K562 (cell line): ENCODE measurements around the gene PA2G4. TPM values are rescaled to one million over a fixed set of nuclear protein-coding genes. Genes with fewer than 3 reads are reported as not detected.

Experiments
- BMI1 ChIP-seq: fragments of 150-350 bp; IDR thresholded peaks from 2 replicates; pipeline ENCODE4 v1.6.1; 2014; ENCODE audit warnings: low read length
- BRCA1 ChIP-seq, 2 experiments: fragments of 450-650 bp in 1 of 2; sonication (generic) in 1 of 2; formaldehyde crosslinking in 1 of 2; IDR thresholded peaks; 2 replicates each; pipeline versions ENCODE4 v1.5.0 to v1.6.1; 2017 to 2020; ENCODE audit warnings: mild to moderate bottlenecking in 1 of 2, missing genetic modification reagents in 1 of 2
- CCAR2 ChIP-seq: fragments of 200-400 bp; formaldehyde crosslinking; IDR thresholded peaks from 2 replicates; pipeline ENCODE4 v1.6.1; 2017; ENCODE audit warnings: mild to moderate bottlenecking, low read depth, low read length
- EGR1 ChIP-seq: fragments of 450-650 bp; conservative IDR thresholded peaks from 2 replicates; pipeline ENCODE4 v1.6.1; 2017; ENCODE audit warnings: mild to moderate bottlenecking
- HMGXB4 ChIP-seq: sonication (generic); formaldehyde crosslinking; IDR thresholded peaks from 2 replicates; pipeline ENCODE4 v1.8.1; 2023; ENCODE audit warnings: mild to moderate bottlenecking, missing genetic modification reagents
- KLF16 ChIP-seq: IDR thresholded peaks from 2 replicates; pipeline ENCODE4 v1.6.1; 2016; ENCODE audit warnings: antibody characterized with exemption
- PYGO2 ChIP-seq: fragments of 450-650 bp; IDR thresholded peaks from 2 replicates; pipeline ENCODE4 v1.6.1; 2016; ENCODE audit warnings: mild to moderate bottlenecking, missing genetic modification characterization, moderate library complexity, missing compliant biosample characterization
- THRB ChIP-seq: fragments of 450-650 bp; formaldehyde crosslinking; conservative IDR thresholded peaks from 2 replicates; pipeline ENCODE4 v1.4.0; 2022; ENCODE audit warnings: mild to moderate bottlenecking, missing genetic modification characterization
- TRIM28 ChIP-seq: fragments of 450-650 bp; IDR thresholded peaks from 2 replicates; pipeline ENCODE4 v1.6.1; 2017
- ZBTB9 ChIP-seq: fragments of 450-650 bp; formaldehyde crosslinking; IDR thresholded peaks from 2 replicates; pipeline ENCODE4 v1.4.0; 2020; ENCODE audit warnings: mild to moderate bottlenecking, moderate library complexity
- ZNF41 ChIP-seq: fragments of 250-450 bp; sonication (Bioruptor Pico); conservative IDR thresholded peaks from 2 replicates; pipeline ENCODE4 v1.4.0; 2020; ENCODE audit warnings: mild to moderate bottlenecking
- ZNF449 ChIP-seq: fragments of 250-450 bp; sonication (Bioruptor Pico); IDR thresholded peaks from 2 replicates; pipeline ENCODE4 v1.8.0; 2022; ENCODE audit warnings: moderate library complexity, mild to moderate bottlenecking, inconsistent platforms
- ZNF830 ChIP-seq: fragments of 250-450 bp; sonication (Bioruptor Pico); IDR thresholded peaks from 2 replicates; pipeline ENCODE4 v1.5.0; 2021; ENCODE audit warnings: mild to moderate bottlenecking
- polyA plus RNA-seq, 8 experiments: library from polyadenylated mRNA; depleted of rRNA in 4 of 8; stranded (reverse) in 5 of 8; unstranded in 3 of 8; fragments of >200 nt; fragmentation: Nextera tagmentation in 2 of 8; fragmentation: Illumina TruSeq in 1 of 8; extraction: Ambion mirVana in 2 of 8; extraction: Trizol in 1 of 8; gene quantifications; 2 replicates each; pipeline versions ENCODE4 v1.2.1 to v1.2.3, GENCODE V29; 2011 to 2014; ENCODE audit warnings: inconsistent platforms in 1 of 8, missing spikeins in 1 of 8
- total RNA-seq, 7 experiments: library from RNA; depleted of rRNA in 6 of 7; stranded (reverse); fragments of >200 nt in 6 of 7; fragmentation: Illumina TruSeq in 2 of 7; extraction: Trizol in 2 of 7; gene quantifications; 2 replicates each; pipeline versions ENCODE4 v1.2.1 to v1.2.3, GENCODE V29; 2011 to 2021; ENCODE audit warnings: low replicate concordance in 1 of 7
- TF ChIP-seq, protein P1 (sequence below): sonication (generic); formaldehyde crosslinking; IDR thresholded peaks from 2 replicates; pipeline ENCODE4 v1.8.1; 2023; ENCODE audit warnings: mild to moderate bottlenecking, missing genetic modification reagents
- TF ChIP-seq, protein P2 (sequence below): sonication (generic); formaldehyde crosslinking; IDR thresholded peaks from 2 replicates; pipeline ENCODE4 v1.8.1; 2022; ENCODE audit warnings: missing genetic modification reagents
- TF ChIP-seq, protein P3 (sequence below), 2 experiments: fragments of 450-650 bp; IDR thresholded peaks; 2 replicates each; pipeline ENCODE4 v1.6.1; 2016

The PA2G4 gene
- total and polyA plus RNA-seq, 9 of the 15 experiments (the other 6 are each of a cell fraction or from before 2014, with no cell fraction given) = 230 to 925 (median 638) TPM

GRCh38 chr12:56157201-56158028, 53.1 kb downstream of the PA2G4 start (continued):
- TF ChIP-seq HMGXB4 (CRISPR knock-in tag) (no peak), PYGO2 (tag) (no peak), BRCA1 (IDR thresholded peaks at IDR 0.05) (no peak), BRCA1 (CRISPR knock-in tag; IDR thresholded peaks at IDR 0.05) (no peak), ZNF41 (CRISPR knock-in tag) (no peak), EGR1 (peak; percentile 47), THRB (CRISPR knock-in tag) (peak; percentile 50; the same call in 1 of the 2 replicates), ZBTB9 (CRISPR knock-in tag) (no peak), TRIM28 (no peak), CCAR2 (no peak), KLF16 (no peak), ZNF830 (CRISPR knock-in tag) (no peak), ZNF449 (CRISPR knock-in tag) (no peak), BMI1 (no peak)
- TF ChIP-seq, protein P1, sequence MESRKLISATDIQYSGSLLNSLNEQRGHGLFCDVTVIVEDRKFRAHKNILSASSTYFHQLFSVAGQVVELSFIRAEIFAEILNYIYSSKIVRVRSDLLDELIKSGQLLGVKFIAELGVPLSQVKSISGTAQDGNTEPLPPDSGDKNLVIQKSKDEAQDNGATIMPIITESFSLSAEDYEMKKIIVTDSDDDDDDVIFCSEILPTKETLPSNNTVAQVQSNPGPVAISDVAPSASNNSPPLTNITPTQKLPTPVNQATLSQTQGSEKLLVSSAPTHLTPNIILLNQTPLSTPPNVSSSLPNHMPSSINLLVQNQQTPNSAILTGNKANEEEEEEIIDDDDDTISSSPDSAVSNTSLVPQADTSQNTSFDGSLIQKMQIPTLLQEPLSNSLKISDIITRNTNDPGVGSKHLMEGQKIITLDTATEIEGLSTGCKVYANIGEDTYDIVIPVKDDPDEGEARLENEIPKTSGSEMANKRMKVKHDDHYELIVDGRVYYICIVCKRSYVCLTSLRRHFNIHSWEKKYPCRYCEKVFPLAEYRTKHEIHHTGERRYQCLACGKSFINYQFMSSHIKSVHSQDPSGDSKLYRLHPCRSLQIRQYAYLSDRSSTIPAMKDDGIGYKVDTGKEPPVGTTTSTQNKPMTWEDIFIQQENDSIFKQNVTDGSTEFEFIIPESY (CRISPR knock-in tag) = no peak
- TF ChIP-seq, protein P2, sequence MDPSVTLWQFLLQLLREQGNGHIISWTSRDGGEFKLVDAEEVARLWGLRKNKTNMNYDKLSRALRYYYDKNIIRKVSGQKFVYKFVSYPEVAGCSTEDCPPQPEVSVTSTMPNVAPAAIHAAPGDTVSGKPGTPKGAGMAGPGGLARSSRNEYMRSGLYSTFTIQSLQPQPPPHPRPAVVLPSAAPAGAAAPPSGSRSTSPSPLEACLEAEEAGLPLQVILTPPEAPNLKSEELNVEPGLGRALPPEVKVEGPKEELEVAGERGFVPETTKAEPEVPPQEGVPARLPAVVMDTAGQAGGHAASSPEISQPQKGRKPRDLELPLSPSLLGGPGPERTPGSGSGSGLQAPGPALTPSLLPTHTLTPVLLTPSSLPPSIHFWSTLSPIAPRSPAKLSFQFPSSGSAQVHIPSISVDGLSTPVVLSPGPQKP (CRISPR knock-in tag) = no peak
- TF ChIP-seq, protein P3, sequence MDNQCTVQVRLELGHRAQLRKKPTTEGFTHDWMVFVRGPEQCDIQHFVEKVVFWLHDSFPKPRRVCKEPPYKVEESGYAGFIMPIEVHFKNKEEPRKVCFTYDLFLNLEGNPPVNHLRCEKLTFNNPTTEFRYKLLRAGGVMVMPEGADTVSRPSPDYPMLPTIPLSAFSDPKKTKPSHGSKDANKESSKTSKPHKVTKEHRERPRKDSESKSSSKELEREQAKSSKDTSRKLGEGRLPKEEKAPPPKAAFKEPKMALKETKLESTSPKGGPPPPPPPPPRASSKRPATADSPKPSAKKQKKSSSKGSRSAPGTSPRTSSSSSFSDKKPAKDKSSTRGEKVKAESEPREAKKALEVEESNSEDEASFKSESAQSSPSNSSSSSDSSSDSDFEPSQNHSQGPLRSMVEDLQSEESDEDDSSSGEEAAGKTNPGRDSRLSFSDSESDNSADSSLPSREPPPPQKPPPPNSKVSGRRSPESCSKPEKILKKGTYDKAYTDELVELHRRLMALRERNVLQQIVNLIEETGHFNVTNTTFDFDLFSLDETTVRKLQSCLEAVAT (IDR thresholded peaks at IDR 0.05) = peak in 1 of 2 experiments; percentile 90; a peak in 2 of 4 replicates
